HFFc6 (cell line): Measurements from ENCODE around the gene OR10T2. TPM values are rescaled to one million over a fixed set of nuclear protein-coding genes. Genes with fewer than 3 reads are reported as not detected.
"Not testable (repeated sequence)": the region's sequence is repeated elsewhere in the genome, so short reads cannot be mapped to it uniquely, and the experiment has no call there.

Experiments used
- DNase-seq: peaks from one replicate; pipeline ENCODE4 v3.0.0-alpha.2; 2018
- H3K27ac Mint-ChIP-seq: 2 replicates; pipeline ENCODE4 v1.8.0; 2020; ENCODE audit warnings: mild to moderate bottlenecking, mixed read lengths
- H3K27me3 Mint-ChIP-seq: 2 replicates; pipeline ENCODE4 v1.8.0; 2021; ENCODE audit warnings: mild to moderate bottlenecking, moderate library complexity, mixed read lengths; ENCODE audit not compliant: insufficient read depth
- H3K36me3 Mint-ChIP-seq: 2 replicates; pipeline ENCODE4 v1.8.0; 2021; ENCODE audit warnings: low read depth, mixed read lengths
- H3K4me1 Mint-ChIP-seq: 2 replicates; pipeline ENCODE4 v1.8.0; 2020; ENCODE audit warnings: low read depth, mixed read lengths
- H3K4me3 Mint-ChIP-seq: 2 replicates; pipeline ENCODE4 v1.8.0; 2020; ENCODE audit warnings: mild to moderate bottlenecking, moderate library complexity, mixed read lengths
- H3K9me3 Mint-ChIP-seq: 2 replicates; pipeline ENCODE4 v1.8.0; 2020; ENCODE audit warnings: mild to moderate bottlenecking, mixed read lengths
- long read RNA-seq: library from polyadenylated mRNA; unstranded; transcript quantifications from one replicate; pipeline ENCODE4 v2.0.0, GENCODE V29; 2019
- total RNA-seq, 6 experiments: library from RNA; stranded (reverse); fragmentation: NEBNext Ultra II Directional; extraction: Animal tissue kit (Norgen Biotek cat#: 25700); gene quantifications; 2 replicates in 1 of 6; 3 replicates in 5 of 6; pipeline ENCODE4 v1.2.3, GENCODE V29; 2021
- TF ChIP-seq, protein P1 (sequence below): fragments of 200-600 bp; sonication (generic); IDR thresholded peaks from 2 replicates; pipeline ENCODE4 v1.5.0; 2021; ENCODE audit warnings: antibody characterized with exemption, mild to moderate bottlenecking

Gene OR10T2, protein sequence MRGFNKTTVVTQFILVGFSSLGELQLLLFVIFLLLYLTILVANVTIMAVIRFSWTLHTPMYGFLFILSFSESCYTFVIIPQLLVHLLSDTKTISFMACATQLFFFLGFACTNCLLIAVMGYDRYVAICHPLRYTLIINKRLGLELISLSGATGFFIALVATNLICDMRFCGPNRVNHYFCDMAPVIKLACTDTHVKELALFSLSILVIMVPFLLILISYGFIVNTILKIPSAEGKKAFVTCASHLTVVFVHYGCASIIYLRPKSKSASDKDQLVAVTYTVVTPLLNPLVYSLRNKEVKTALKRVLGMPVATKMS
- total RNA-seq = not detected
- long read RNA-seq = 0 reads

DNA sequence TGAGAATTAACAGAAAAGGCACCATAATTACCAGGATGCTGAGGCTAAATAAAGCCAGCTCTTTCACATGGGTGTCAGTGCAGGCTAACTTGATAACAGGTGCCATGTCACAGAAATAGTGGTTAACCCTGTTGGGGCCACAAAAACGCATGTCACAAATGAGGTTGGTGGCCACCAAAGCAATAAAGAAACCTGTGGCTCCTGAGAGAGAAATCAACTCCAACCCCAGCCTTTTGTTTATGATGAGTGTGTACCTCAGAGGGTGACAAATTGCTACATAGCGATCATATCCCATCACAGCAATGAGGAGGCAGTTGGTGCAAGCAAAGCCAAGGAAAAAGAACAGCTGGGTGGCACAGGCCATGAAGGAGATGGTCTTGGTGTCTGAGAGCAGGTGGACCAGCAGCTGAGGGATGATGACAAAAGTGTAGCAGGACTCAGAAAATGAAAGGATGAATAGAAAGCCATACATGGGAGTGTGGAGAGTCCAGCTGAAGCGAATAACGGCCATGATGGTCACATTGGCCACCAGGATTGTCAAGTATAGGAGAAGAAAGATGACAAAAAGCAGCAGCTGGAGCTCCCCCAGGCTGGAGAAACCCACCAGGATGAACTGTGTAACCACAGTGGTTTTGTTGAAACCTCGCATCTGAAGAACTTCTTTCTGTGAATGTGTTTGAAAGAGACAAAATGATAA is at the start of gene OR10T2:
TSS of gene OR10T2 (minus strand) at position 649 of the 697 bp plus-strand sequence. CDS start at position 649, 0 bp downstream.
- Mint-ChIP-seq H3K4me1 (no peaks in the 10 kb centered on the region), H3K9me3 (peaks cover 16% of the 10 kb centered on the region), H3K36me3 (no peaks in the 10 kb centered on the region), H3K27me3 (no peaks in the 10 kb centered on the region; the same call in 1 of the 2 replicates), H3K4me3 (no peak within 1 kb of the TSS; the same call in 1 of the 2 replicates), H3K27ac (no peak within 1 kb of the TSS)
- DNase-seq = no peak
- TF ChIP-seq, protein P1, sequence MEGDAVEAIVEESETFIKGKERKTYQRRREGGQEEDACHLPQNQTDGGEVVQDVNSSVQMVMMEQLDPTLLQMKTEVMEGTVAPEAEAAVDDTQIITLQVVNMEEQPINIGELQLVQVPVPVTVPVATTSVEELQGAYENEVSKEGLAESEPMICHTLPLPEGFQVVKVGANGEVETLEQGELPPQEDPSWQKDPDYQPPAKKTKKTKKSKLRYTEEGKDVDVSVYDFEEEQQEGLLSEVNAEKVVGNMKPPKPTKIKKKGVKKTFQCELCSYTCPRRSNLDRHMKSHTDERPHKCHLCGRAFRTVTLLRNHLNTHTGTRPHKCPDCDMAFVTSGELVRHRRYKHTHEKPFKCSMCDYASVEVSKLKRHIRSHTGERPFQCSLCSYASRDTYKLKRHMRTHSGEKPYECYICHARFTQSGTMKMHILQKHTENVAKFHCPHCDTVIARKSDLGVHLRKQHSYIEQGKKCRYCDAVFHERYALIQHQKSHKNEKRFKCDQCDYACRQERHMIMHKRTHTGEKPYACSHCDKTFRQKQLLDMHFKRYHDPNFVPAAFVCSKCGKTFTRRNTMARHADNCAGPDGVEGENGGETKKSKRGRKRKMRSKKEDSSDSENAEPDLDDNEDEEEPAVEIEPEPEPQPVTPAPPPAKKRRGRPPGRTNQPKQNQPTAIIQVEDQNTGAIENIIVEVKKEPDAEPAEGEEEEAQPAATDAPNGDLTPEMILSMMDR = no peak

DNA sequence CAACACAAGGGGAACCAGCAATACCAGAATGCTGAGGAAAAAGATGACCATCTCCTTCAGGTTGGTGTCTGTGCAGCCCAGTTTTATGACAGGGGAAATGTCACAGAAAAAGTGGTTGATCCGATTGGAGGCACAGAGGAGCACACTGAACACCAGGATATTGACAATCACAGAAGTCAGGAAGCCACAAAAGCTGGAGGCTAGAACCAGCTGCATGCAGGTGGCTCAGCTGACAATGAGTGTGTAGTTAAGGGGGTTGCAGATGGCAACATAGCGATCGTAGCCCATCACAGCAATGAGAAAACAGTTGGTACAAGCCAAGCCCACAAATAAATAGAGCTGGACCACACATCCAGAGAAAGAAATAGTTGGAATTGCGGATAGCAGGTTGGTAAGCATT is 46.1 kb upstream of the OR10T2 start:
- H3K4me3 Mint-ChIP-seq = no peak overlapping the region
- no peaks in the 10 kb centered on the region for H3K4me1 Mint-ChIP-seq
- peaks cover 14% of the 10 kb centered on the region for H3K9me3 Mint-ChIP-seq
- DNase-seq = no peak
- no peaks in the 10 kb centered on the region for H3K36me3 Mint-ChIP-seq
- TF ChIP-seq, protein P1 = no peak
- no peaks in the 10 kb centered on the region; the same call in none of the 2 replicates for H3K27me3 Mint-ChIP-seq
- no peak overlapping the region for H3K27ac Mint-ChIP-seq

DNA sequence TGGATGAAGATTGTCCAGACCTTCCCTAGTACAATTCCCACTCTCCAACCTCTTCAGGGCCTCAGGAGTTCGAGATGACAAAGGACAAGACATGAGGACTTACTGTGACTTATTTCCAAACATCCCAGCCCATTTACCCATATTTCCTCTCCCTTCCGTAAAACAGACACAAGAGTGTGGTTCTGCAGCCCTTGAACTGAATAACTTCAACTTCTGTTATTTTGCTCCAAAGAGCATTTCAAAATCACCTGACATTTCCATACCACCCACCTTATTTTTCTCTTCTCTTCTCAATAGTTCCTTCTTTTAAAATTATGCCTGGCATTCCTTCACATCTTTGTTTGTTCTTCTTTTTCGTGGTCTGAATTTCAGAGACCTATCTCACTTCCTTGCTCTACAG is 35.5 kb upstream of the OR10T2 start:
- TF ChIP-seq, protein P1 = no peak

DNA sequence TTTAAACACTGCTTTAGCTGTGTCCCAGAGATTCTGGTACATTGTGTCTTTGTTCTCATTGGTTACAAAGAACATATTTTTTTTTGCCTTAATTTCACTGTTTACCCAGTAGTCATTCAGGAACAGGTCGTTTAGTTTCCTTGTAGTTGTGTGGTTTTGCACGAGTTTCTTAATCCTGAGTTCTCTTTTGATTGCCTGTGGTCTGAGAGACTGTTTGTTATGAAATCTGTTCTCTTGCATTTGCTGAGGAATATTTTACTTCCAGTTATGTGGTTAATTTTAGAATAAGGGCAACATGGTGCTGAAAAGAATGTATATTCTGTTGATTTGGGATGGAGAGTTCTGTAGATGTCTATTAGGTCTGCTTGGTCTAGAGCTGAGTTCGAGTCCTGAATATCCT is 30.9 kb upstream of the OR10T2 start:
- H3K4me3 Mint-ChIP-seq, H3K27ac Mint-ChIP-seq, H3K4me1 Mint-ChIP-seq, H3K27me3 Mint-ChIP-seq, H3K36me3 Mint-ChIP-seq, DNase-seq: not testable (repeated sequence)
- H3K9me3 Mint-ChIP-seq = peaks cover 48% of the 10 kb centered on the region

More for the DNA sequence above, 35.5 kb upstream of the OR10T2 start:
- DNase-seq = no peak
- no peaks in the 10 kb centered on the region for H3K4me1 Mint-ChIP-seq
- no peaks in the 10 kb centered on the region for H3K36me3 Mint-ChIP-seq
- H3K4me3 Mint-ChIP-seq = no peak overlapping the region
- no peaks in the 10 kb centered on the region; the same call in none of the 2 replicates for H3K27me3 Mint-ChIP-seq
- H3K9me3 Mint-ChIP-seq = peaks cover 37% of the 10 kb centered on the region
- H3K27ac Mint-ChIP-seq = no peak overlapping the region

DNA sequence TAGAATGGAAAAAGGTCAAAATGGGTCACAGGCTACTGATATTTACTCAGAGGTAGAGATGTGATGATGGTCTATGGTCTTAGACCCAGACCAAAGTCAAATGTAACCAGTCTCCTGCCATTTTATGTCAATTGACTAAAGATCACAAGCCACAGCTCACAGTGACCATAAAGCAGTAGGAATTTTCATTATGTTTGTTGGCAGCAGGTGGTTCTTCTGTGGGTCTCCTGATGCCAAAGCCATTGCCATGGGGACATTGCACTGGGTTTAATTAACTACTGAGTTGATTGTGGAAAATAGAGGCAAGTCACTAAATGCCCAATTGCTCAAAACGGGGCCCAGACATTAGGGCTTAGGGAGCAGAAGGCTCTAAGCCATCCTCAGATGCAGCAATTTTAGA is 26.9 kb upstream of the OR10T2 start, which contains the start of gene OR10K2:
TSS of gene OR10K2 (minus strand) at position 101 of the 400 bp plus-strand sequence. CDS start 5,371 bp downstream, outside the sequence.
- no peak for DNase-seq
- Mint-ChIP-seq H3K4me3 (no peak within 1 kb of the TSS), H3K27ac (no peak within 1 kb of the TSS), H3K9me3 (peaks cover 29% of the 10 kb centered on the region), H3K36me3 (no peaks in the 10 kb centered on the region), H3K27me3 (no peaks in the 10 kb centered on the region), H3K4me1 (no peaks in the 10 kb centered on the region)
- TF ChIP-seq, protein P1 = no peak

DNA sequence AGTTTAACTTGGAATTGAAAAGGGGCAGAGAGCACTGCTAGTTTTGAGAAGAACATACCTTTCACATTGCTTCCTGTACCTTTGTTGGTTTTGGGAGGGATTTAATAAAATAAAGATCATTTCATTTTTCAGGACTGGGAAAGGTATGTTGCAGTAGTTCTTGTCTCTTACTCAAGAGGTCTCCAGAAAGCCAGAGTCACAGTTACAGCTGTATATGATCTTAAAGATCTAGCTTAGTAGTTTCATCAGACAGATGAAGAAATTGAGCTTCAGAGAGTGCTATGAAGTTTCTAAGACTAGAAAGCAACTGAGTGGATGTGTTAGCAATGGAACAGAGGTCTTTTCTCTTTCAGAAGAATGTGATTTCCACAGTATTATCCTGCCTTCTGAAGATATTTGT is 25.8 kb upstream of the OR10T2 start:
- H3K4me3 Mint-ChIP-seq = no peak overlapping the region
- H3K36me3 Mint-ChIP-seq = no peaks in the 10 kb centered on the region
- no peak overlapping the region for H3K27ac Mint-ChIP-seq
- TF ChIP-seq, protein P1 = no peak
- no peak for DNase-seq
- peaks cover 32% of the 10 kb centered on the region for H3K9me3 Mint-ChIP-seq
- H3K27me3 Mint-ChIP-seq = no peaks in the 10 kb centered on the region
- H3K4me1 Mint-ChIP-seq = no peaks in the 10 kb centered on the region
